Breast epithelium (tissue), 3 donors: ENCODE results near the gene CALHM6.

Experiments used
- POLR2A ChIP-seq: fragments of 450-650 bp; IDR thresholded peaks from one replicate; pipeline ENCODE4 v1.6.1; 2016; ENCODE audit warnings: antibody characterized with exemption, mild to moderate bottlenecking, moderate library complexity
- TF ChIP-seq, protein P1 (sequence below), 3 donors: fragments of 450-650 bp; IDR thresholded peaks; one replicate each; pipeline ENCODE4 v1.5.1; 2016 to 2017; ENCODE audit warnings: antibody characterized with exemption in 3 of 3, mild to moderate bottlenecking in 3 of 3, moderate library complexity in 3 of 3

DNA sequence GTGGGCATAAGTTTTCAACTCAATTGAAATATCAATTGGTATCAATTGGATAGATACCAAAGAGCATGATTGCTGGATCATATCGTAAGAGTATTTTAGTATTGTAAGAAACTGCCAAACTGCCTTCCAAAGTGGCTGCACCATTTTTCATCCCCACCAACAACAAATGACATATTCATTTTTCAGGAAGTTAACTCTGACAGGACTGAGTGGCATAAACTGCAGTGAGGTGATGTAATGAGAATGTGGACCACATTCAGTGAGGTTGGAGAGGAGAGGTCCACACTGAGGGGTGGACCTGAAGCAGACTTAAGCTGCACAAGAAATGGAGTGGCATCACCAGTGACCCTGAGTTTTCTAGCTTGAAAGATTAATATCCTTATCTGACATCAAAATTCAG is 11.6 kb upstream of the CALHM6 start:
- TF ChIP-seq, protein P1, sequence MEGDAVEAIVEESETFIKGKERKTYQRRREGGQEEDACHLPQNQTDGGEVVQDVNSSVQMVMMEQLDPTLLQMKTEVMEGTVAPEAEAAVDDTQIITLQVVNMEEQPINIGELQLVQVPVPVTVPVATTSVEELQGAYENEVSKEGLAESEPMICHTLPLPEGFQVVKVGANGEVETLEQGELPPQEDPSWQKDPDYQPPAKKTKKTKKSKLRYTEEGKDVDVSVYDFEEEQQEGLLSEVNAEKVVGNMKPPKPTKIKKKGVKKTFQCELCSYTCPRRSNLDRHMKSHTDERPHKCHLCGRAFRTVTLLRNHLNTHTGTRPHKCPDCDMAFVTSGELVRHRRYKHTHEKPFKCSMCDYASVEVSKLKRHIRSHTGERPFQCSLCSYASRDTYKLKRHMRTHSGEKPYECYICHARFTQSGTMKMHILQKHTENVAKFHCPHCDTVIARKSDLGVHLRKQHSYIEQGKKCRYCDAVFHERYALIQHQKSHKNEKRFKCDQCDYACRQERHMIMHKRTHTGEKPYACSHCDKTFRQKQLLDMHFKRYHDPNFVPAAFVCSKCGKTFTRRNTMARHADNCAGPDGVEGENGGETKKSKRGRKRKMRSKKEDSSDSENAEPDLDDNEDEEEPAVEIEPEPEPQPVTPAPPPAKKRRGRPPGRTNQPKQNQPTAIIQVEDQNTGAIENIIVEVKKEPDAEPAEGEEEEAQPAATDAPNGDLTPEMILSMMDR (IDR thresholded peaks at IDR 0.05), result no peak
- TF ChIP-seq POLR2A, result no peak
